GM23248 (cell line): ENCODE data around the gene SETD2. TPM values are rescaled to one million over a fixed set of nuclear protein-coding genes. Genes with fewer than 3 reads are reported as not detected.

ENCODE experiments used
- DNase-seq: peaks from one replicate; pipeline ENCODE4 v3.0.0-alpha.2; 2015
- H2AFZ ChIP-seq: fragments of 200-600 bp; sonication (generic); 2 replicates; pipeline ENCODE4 v1.6.1; 2016; ENCODE audit warnings: antibody characterized with exemption
- H3F3A ChIP-seq: fragments of 200-600 bp; sonication (generic); 2 replicates; pipeline ENCODE4 v1.6.1; 2016; ENCODE audit warnings: mild to moderate bottlenecking, antibody characterized with exemption, mixed run types; ENCODE audit not compliant: insufficient read depth
- H3K27ac ChIP-seq: fragments of 200-600 bp; sonication (generic); 2 replicates; pipeline ENCODE4 v1.5.1; 2016; ENCODE audit warnings: mild to moderate bottlenecking
- H3K27me3 ChIP-seq: fragments of 200-600 bp; sonication (generic); replicated peaks from 2 replicates; pipeline ENCODE4 v1.6.1; 2016; ENCODE audit warnings: mild to moderate bottlenecking; ENCODE audit not compliant: insufficient read depth
- H3K36me3 ChIP-seq: fragments of 200-600 bp; sonication (generic); 2 replicates; pipeline ENCODE4 v1.6.1; 2016; ENCODE audit warnings: low read depth, mild to moderate bottlenecking
- H3K4me1 ChIP-seq: fragments of 200-600 bp; sonication (generic); 2 replicates; pipeline ENCODE4 v1.6.1; 2016; ENCODE audit warnings: mild to moderate bottlenecking; ENCODE audit not compliant: insufficient read depth
- H3K4me2 ChIP-seq: fragments of 200-600 bp; sonication (generic); one replicate; pipeline ENCODE4 v1.6.1; 2016; ENCODE audit warnings: mild to moderate bottlenecking; ENCODE audit not compliant: unreplicated experiment
- H3K4me3 ChIP-seq: fragments of 200-600 bp; sonication (generic); 2 replicates; pipeline ENCODE4 v1.5.1; 2016; ENCODE audit warnings: mild to moderate bottlenecking
- H3K79me2 ChIP-seq: fragments of 200-600 bp; sonication (generic); 2 replicates; pipeline ENCODE4 v1.6.1; 2016; ENCODE audit warnings: mild to moderate bottlenecking; ENCODE audit not compliant: insufficient read depth
- H3K9ac ChIP-seq: fragments of 200-600 bp; sonication (generic); 2 replicates; pipeline ENCODE4 v1.6.1; 2016; ENCODE audit warnings: mild to moderate bottlenecking
- H3K9me2 ChIP-seq: fragments of 200-600 bp; sonication (generic); 2 replicates; pipeline ENCODE4 v1.6.1; 2016; ENCODE audit warnings: mixed run types, mild to moderate bottlenecking, moderate library complexity; ENCODE audit not compliant: insufficient read depth
- H3K9me3 ChIP-seq: fragments of 200-600 bp; sonication (generic); one replicate; pipeline ENCODE4 v1.6.1; 2017; ENCODE audit warnings: low read depth
- H4K20me1 ChIP-seq: fragments of 200-600 bp; sonication (generic); 2 replicates; pipeline ENCODE4 v1.6.0; 2016; ENCODE audit not compliant: insufficient read depth
- EZH2 ChIP-seq: fragments of 200-600 bp; sonication (generic); IDR thresholded peaks from 2 replicates; pipeline ENCODE4 v1.6.1; 2018; ENCODE audit warnings: antibody characterized with exemption, mild to moderate bottlenecking; ENCODE audit not compliant: insufficient read depth, poor library complexity, severe bottlenecking
- EZH2phosphoT487 ChIP-seq: fragments of 200-600 bp; sonication (generic); IDR thresholded peaks from 2 replicates; pipeline ENCODE4 v1.6.1; 2018; ENCODE audit warnings: antibody characterized with exemption, moderate library complexity, mild to moderate bottlenecking, low read depth; ENCODE audit not compliant: insufficient read depth
- WGBS, 2 experiments: methylation state at CpG; one replicate each; pipeline ENCODE4 v1.1.6; 2015 to 2017; ENCODE audit warnings: low lambda C conversion rate in 2 of 2, low coverage in 1 of 2; ENCODE audit errors: missing lambda C conversion rate in 2 of 2; 5-methylcytosine and 5-hydroxymethylcytosine counted together
- in situ Hi-C: fragments of 300-500 bp; cut with MboI; formaldehyde crosslinking; loops from 2 replicates; pipeline ENCODE4 v1.15.0; 2020
- polyA plus RNA-seq: library from polyadenylated mRNA; unstranded; fragments of >200 nt; fragmentation: Nextera tagmentation; extraction: Ambion mirVana; gene quantifications from 2 replicates; pipeline ENCODE4 v1.2.1, GENCODE V29; 2016
- small RNA-seq: library from RNA; depleted of rRNA; stranded (forward); fragments of <200 nt; gene quantifications from one replicate; pipeline ENCODE3, GENCODE V24; 2014; ENCODE audit warnings: low read depth, low replicate concordance
- total RNA-seq: library from RNA; depleted of rRNA; stranded (reverse); fragments of >200 nt; shearing (Covaris generic); gene quantifications from 2 replicates; pipeline ENCODE4 v1.2.3, GENCODE V29; 2014; rRNA removed

Gene SETD2
- total and polyA plus RNA-seq, 2 experiments from 2014 or later, result 16.2 to 24.0 TPM

DNA sequence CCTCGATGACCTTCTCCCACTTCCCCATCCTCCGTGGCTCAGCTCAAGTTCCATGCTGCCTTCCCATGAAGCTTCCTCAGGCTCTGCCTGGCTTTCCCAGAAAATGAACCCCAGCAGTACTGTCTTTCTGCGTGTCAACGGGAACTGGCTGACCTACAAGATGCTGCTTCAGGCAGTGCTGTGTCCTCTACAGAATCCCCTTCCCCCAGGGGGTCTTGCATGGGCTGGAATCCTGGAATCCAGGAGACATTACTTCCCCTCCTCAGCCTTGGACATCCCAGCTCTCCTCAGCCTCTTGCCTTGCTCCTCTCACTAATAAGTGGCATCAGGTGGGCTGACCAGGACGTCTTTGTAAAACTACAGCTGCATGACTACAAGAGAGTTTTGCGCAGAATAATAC, 192.8 kb downstream of the SETD2 start:
- Histone ChIP-seq H3K9ac (peak overlapping the region; percentile 27; the same call in 1 of the 2 replicates), H2AFZ (no peak overlapping the region), H3K27ac (peak overlapping the region; percentile 14), H3K4me1 (peaks cover 20% of the 10 kb centered on the region), H3F3A (peaks cover 19% of the 10 kb centered on the region; the same call in 1 of the 2 replicates), H3K4me3 (no peak overlapping the region), H3K27me3 (no peaks in the 10 kb centered on the region), H3K36me3 (no peaks in the 10 kb centered on the region), H3K79me2 (peaks cover 100% of the 10 kb centered on the region), H3K9me2 (no peaks in the 10 kb centered on the region), H4K20me1 (peaks cover 13% of the 10 kb centered on the region; the same call in 1 of the 2 replicates), H3K4me2 (peak overlapping the region; percentile 24), H3K9me3 (no peaks in the 10 kb centered on the region)
- WGBS, 2 experiments, result 49 to 55% methylated on average over 6 of the region's 6 CpGs
- no peak for TF ChIP-seq EZH2phosphoT487
- no peak for TF ChIP-seq EZH2
- no peak for DNase-seq
- in situ Hi-C loops, result no loop called here

DNA sequence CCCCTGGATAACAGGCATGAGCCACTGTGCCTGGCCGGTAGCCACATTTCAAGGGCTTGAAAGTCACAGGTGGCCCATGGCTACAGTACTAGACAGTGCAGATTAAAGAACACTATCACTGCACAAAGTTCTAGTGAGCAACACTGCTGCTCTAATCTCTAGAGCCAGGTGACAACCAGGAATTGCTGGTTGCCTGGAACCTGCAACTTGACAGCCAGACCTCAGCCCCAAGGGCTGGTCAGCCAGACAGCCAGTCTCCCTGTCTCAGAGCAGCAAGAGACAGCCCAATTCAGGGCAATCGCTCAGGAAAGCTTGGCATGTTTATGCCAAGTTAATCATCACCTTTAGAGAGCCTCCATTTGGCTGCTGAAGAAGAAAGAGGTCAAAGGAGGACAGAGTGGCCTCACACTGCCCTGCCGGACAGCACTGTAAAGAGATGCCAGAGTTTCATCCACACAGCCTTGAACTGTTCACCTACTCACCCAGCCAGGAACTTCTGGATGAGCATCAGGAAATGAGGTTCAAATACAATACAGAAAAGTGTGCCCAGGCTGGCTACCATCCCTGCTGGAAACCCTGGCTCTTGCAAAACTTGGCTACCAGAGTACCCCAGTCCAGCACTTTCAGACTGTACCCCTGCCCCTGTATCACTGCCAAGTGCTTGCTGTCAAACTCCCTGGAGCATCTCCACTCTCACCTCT, 193.4 kb downstream of the SETD2 start:
- H3K36me3 ChIP-seq, result no peaks in the 10 kb centered on the region
- H4K20me1 ChIP-seq, result peaks cover 13% of the 10 kb centered on the region; the same call in 1 of the 2 replicates
- no peak overlapping the region for H2AFZ ChIP-seq
- H3F3A ChIP-seq, result peaks cover 19% of the 10 kb centered on the region; the same call in 1 of the 2 replicates
- peak overlapping the region; percentile 27; the same call in 1 of the 2 replicates for H3K9ac ChIP-seq
- H3K9me2 ChIP-seq, result no peaks in the 10 kb centered on the region
- no peaks in the 10 kb centered on the region for H3K27me3 ChIP-seq
- H3K9me3 ChIP-seq, result no peaks in the 10 kb centered on the region
- peak; percentile 55 for DNase-seq
- WGBS, 2 experiments, result 38 to 47% methylated on average over 3 of the region's 3 CpGs
- H3K79me2 ChIP-seq, result peaks cover 100% of the 10 kb centered on the region
- in situ Hi-C loops, result no loop called here
- TF ChIP-seq EZH2 (no peak), EZH2phosphoT487 (no peak)
- H3K4me3 ChIP-seq, result no peak overlapping the region
- peak overlapping the region; percentile 14 for H3K27ac ChIP-seq
- H3K4me1 ChIP-seq, result peaks cover 20% of the 10 kb centered on the region
- peak overlapping the region; percentile 24 for H3K4me2 ChIP-seq

DNA sequence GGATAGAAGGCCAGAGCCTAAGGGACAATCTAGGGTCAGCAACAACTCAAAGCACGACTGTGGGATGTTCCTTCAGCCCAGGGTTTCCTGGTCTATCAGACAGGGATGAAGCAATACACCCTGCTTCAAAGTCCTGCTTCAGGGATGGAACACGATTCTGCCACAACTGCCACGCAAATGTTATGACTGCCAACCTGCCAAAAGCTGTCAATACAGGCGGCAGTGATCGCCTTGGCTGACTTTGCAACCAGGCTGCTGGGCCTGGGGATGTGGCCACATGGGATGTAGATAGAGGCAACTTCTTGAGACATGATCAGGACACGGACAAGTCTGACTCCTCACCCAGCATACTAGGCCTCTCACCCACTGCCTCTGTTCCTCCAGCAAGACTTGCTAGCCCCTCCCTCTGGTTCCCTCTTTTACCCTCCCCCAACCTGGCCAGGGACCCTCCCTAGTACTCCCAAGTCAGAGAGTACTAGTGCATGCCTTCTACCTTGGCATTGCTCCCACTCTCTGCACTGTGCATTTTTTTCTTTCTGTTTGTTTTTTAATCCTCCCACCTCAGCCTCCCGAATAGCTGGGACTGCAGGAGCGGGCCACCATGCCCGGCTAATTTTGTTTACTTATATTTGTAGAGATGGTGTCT, 195.0 kb downstream of the SETD2 start:
- Histone ChIP-seq H3K4me3 (no peak overlapping the region), H3K9ac (no peak overlapping the region), H3F3A (peaks cover 19% of the 10 kb centered on the region; the same call in 1 of the 2 replicates), H3K27me3 (no peaks in the 10 kb centered on the region), H2AFZ (no peak overlapping the region), H3K9me2 (no peaks in the 10 kb centered on the region), H3K79me2 (peaks cover 93% of the 10 kb centered on the region), H3K27ac (no peak overlapping the region), H3K36me3 (no peaks in the 10 kb centered on the region), H3K4me2 (no peak overlapping the region), H3K4me1 (peaks cover 20% of the 10 kb centered on the region), H4K20me1 (peaks cover 13% of the 10 kb centered on the region; the same call in 1 of the 2 replicates), H3K9me3 (no peaks in the 10 kb centered on the region)
- in situ Hi-C loops, result no loop called here
- TF ChIP-seq EZH2 (no peak), EZH2phosphoT487 (no peak)
- 35 to 43% methylated on average over 9 of the region's 9 CpGs for WGBS, 2 experiments
- no peak for DNase-seq

DNA sequence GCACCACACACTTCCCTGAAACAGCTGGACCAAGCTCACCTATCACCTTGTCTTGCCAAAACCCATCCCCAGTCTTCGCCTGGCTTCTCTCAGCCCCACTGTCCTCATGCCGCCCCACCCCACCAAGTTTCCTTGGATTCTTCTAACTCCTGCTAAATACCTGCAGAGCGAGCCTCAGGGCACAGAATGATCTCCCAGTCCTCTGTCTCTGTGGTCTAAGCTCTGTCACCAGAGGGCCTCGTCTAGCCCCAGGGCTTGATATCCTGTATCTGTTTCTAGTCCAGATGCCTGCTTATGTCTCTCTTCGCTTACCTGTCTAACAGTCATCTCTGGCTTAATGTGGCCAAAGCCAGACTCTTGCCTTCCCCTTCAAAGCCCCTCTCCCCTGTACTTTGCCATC, 197.1 kb downstream of the SETD2 start:
- in situ Hi-C loops, result no loop called here
- H3K27ac ChIP-seq, result no peak overlapping the region

More for the DNA sequence above, 197.1 kb downstream of the SETD2 start:
- TF ChIP-seq EZH2 (no peak), EZH2phosphoT487 (no peak)
- H3K9ac ChIP-seq, result no peak overlapping the region
- H3K79me2 ChIP-seq, result peaks cover 89% of the 10 kb centered on the region
- no peaks in the 10 kb centered on the region for H3K9me2 ChIP-seq
- peaks cover 23% of the 10 kb centered on the region; the same call in 1 of the 2 replicates for H3F3A ChIP-seq
- peaks cover 20% of the 10 kb centered on the region for H3K4me1 ChIP-seq
- no peak overlapping the region for H2AFZ ChIP-seq
- WGBS, 2 experiments, result 87 to 89% methylated on average over 5 of the region's 5 CpGs
- DNase-seq, result no peak
- no peak overlapping the region for H3K4me2 ChIP-seq
- peaks cover 18% of the 10 kb centered on the region; the same call in 1 of the 2 replicates for H4K20me1 ChIP-seq
- no peak overlapping the region for H3K4me3 ChIP-seq
- no peaks in the 10 kb centered on the region for H3K36me3 ChIP-seq
- no peaks in the 10 kb centered on the region for H3K9me3 ChIP-seq
- H3K27me3 ChIP-seq, result no peaks in the 10 kb centered on the region

Small RNA genes lying within 50 kb of the gene (small RNA-seq; reads per million reads assigned to genes)
- not detected for gene MRPL57P3

Other genes with a start within 250 kb of the SETD2 start
- gene CCDC12, start 187.4 kb downstream of the SETD2 start, total RNA-seq, result 15.2 and 17.4 TPM in 2 replicates
- 42.7 and 43.8 TPM in 2 replicates for gene CCDC12, start 187.4 kb downstream of the SETD2 start, polyA plus RNA-seq
- 2.8 and 4.7 TPM in 2 replicates for gene NBEAL2, start 184.4 kb downstream of the SETD2 start, total RNA-seq
- 0.94 and 1.2 TPM in 2 replicates for gene NBEAL2, start 184.4 kb downstream of the SETD2 start, polyA plus RNA-seq
- gene KIF9, start 118.7 kb upstream of the SETD2 start, total RNA-seq, result 1.6 and 5.8 TPM in 2 replicates
- gene KIF9, start 118.7 kb upstream of the SETD2 start, polyA plus RNA-seq, result 14.4 and 14.6 TPM in 2 replicates
- 37.0 and 72.3 TPM in 2 replicates for gene KLHL18, start 118.8 kb upstream of the SETD2 start, total RNA-seq
- 19.4 and 19.5 TPM in 2 replicates for gene KLHL18, start 118.8 kb upstream of the SETD2 start, polyA plus RNA-seq
- gene PTPN23, start 216.9 kb upstream of the SETD2 start, total RNA-seq, result 9.0 and 10.9 TPM in 2 replicates
- 12.0 and 14.3 TPM in 2 replicates for gene PTPN23, start 216.9 kb upstream of the SETD2 start, polyA plus RNA-seq